Large intestine (tissue), 3 donors: ENCODE data around the gene OBSCN. TPM values are rescaled to one million over a fixed set of nuclear protein-coding genes. Genes with fewer than 3 reads are reported as not detected.
A peak's percentile ranks its signal among the peaks of the same experiment; 100 is the strongest.

ENCODE experiments used
- DNase-seq, 2 donors: peaks; one replicate each; pipeline versions ENCODE4 v3.0.0 to v3.0.0-alpha.2; 2013
- H3K27ac ChIP-seq: one replicate; pipeline ENCODE4 v1.5.1; 2013; ENCODE audit warnings: low read length
- H3K27me3 ChIP-seq: 2 replicates; pipeline ENCODE4 v1.6.1; 2013; ENCODE audit warnings: low read length; ENCODE audit not compliant: control insufficient read depth, insufficient read depth
- H3K36me3 ChIP-seq: 2 replicates; pipeline ENCODE4 v1.6.1; 2013; ENCODE audit warnings: low read length; ENCODE audit not compliant: control insufficient read depth, insufficient read depth
- H3K4me1 ChIP-seq: one replicate; pipeline ENCODE4 v1.6.1; 2013; ENCODE audit warnings: low read length; ENCODE audit not compliant: control insufficient read depth, insufficient read depth
- H3K4me3 ChIP-seq: one replicate; pipeline ENCODE4 v1.5.1; 2013; ENCODE audit warnings: low read length
- H3K9me3 ChIP-seq: one replicate; pipeline ENCODE4 v1.6.1; 2013; ENCODE audit warnings: mild to moderate bottlenecking, low read depth, low read length, moderate library complexity; ENCODE audit not compliant: control insufficient read depth
- WGBS: methylation state at CpG from one replicate; pipeline ENCODE4 v1.1.5; 2013; ENCODE audit warnings: low lambda C conversion rate; ENCODE audit not compliant: insufficient coverage; 5-methylcytosine and 5-hydroxymethylcytosine counted together
- polyA plus RNA-seq: library from polyadenylated mRNA; unstranded; fragments of 120-200 nt; gene quantifications from one replicate; pipeline ENCODE4 v1.2.1, GENCODE V29; 2013

The OBSCN gene
- polyA plus RNA-seq, 1 donor, result 58.9 TPM

GRCh38 chr1:228339059-228339704 lies 131.3 kb downstream of the OBSCN start:
- peaks cover 13% of the 10 kb centered on the region for H3K36me3 ChIP-seq

DNA sequence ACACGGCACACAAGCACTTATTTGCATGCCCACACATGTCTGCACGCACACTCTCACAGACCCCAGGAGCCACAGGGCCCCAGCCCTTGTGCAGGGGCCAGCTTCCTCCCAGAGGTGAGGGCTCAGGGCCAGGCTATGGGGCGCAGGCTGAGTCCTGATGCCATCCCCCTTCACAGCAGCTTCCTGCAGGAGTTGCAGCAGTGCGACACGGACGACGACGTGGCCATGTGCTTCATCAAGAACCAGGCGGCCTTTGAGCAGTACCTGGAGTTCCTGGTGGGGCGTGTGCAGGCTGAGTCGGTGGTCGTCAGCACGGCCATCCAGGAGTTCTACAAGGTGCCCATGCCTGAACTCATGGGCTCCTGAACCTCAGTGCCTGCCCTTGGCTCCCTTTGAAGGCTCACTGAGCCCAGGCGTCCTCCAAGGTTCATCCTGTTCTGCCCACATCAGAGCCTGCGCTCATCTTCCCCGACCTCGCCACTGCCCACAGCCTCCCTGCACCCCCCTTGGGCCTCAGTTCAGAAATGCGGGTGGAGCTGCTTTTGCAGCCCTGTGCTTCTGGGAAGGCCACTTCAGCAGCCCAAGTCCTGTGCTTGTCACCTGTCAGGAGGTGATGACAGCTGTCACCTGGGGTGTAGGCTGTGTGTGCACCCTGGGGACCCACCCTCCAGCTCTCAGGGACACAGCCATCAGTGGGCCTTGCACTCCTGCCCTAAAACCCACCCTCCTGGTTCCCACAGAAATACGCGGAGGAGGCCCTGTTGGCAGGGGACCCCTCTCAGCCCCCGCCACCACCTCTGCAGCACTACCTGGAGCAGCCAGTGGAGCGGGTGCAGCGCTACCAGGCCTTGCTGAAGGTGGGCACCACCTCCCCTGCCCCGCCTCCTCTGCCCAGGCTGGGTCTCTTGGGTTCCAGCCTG lies 132.2 kb downstream of the OBSCN start:
- Histone ChIP-seq H3K36me3 (peaks cover 10% of the 10 kb centered on the region), H3K27ac (no peak overlapping the region), H3K4me3 (no peak overlapping the region), H3K27me3 (no peaks in the 10 kb centered on the region), H3K4me1 (no peaks in the 10 kb centered on the region), H3K9me3 (no peaks in the 10 kb centered on the region)
- WGBS, result no CpG with 5 or more reads among the region's 24 CpGs
- DNase-seq, result no peak

More at GRCh38 chr1:228339059-228339704, 131.3 kb downstream of the OBSCN start:
- Histone ChIP-seq H3K4me3 (no peak overlapping the region), H3K4me1 (no peaks in the 10 kb centered on the region), H3K27ac (no peak overlapping the region), H3K27me3 (no peaks in the 10 kb centered on the region), H3K9me3 (no peaks in the 10 kb centered on the region)
- 100% methylated on average over 1 of the region's 9 CpGs for WGBS
- DNase-seq, result no peak

GRCh38 chr1:228340686-228341449 lies 133.0 kb downstream of the OBSCN start:
- H3K4me3 ChIP-seq, result no peak overlapping the region
- no peaks in the 10 kb centered on the region for H3K27me3 ChIP-seq
- no CpG with 5 or more reads among the region's 39 CpGs for WGBS
- peaks cover 10% of the 10 kb centered on the region for H3K36me3 ChIP-seq
- H3K27ac ChIP-seq, result no peak overlapping the region
- no peak for DNase-seq
- no peaks in the 10 kb centered on the region for H3K4me1 ChIP-seq
- H3K9me3 ChIP-seq, result no peaks in the 10 kb centered on the region

DNA sequence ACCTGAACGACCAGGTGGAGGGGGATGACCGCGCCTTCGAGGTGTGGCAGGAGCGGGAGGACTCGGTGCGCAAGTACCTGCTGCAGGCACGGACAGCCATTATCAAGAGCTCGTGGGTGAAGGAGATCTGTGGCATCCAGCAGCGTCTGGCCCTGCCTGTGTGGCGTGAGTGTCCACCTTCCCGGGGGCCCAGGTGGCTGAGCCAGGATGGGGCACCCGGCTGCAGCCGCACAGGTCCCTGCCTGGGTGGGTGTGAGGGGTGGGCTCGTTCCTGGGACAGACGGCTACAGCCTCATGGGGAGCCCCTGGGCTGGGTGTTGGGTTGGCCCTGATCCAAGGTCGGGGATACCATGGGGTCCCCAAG lies 133.6 kb downstream of the OBSCN start:
- no peak for DNase-seq
- Histone ChIP-seq H3K36me3 (peaks cover 10% of the 10 kb centered on the region), H3K9me3 (no peaks in the 10 kb centered on the region), H3K27me3 (no peaks in the 10 kb centered on the region), H3K4me1 (no peaks in the 10 kb centered on the region), H3K4me3 (no peak overlapping the region), H3K27ac (no peak overlapping the region)
- WGBS, result no CpG with 5 or more reads among the region's 17 CpGs

GRCh38 chr1:228341814-228342626 lies 134.2 kb downstream of the OBSCN start:
- no peak overlapping the region for H3K4me3 ChIP-seq
- H3K4me1 ChIP-seq, result no peaks in the 10 kb centered on the region
- H3K27me3 ChIP-seq, result no peaks in the 10 kb centered on the region
- DNase-seq, result peak in 1 of 2 donors; percentile 24
- peaks cover 10% of the 10 kb centered on the region for H3K36me3 ChIP-seq
- H3K9me3 ChIP-seq, result no peaks in the 10 kb centered on the region
- no peak overlapping the region for H3K27ac ChIP-seq
- no CpG with 5 or more reads among the region's 20 CpGs for WGBS

- peaks cover 10% of the 10 kb centered on the region for H3K36me3 ChIP-seq
- no peaks in the 10 kb centered on the region for H3K4me1 ChIP-seq
- H3K4me3 ChIP-seq, result no peak overlapping the region
- H3K9me3 ChIP-seq, result no peaks in the 10 kb centered on the region
- H3K27me3 ChIP-seq, result no peaks in the 10 kb centered on the region
- no peak overlapping the region for H3K27ac ChIP-seq
- no peak for DNase-seq
- WGBS, result no CpG with 5 or more reads among the region's 8 CpGs
Observed at GRCh38 chr1:228342627-228343190, 134.9 kb downstream of the OBSCN start.

DNA sequence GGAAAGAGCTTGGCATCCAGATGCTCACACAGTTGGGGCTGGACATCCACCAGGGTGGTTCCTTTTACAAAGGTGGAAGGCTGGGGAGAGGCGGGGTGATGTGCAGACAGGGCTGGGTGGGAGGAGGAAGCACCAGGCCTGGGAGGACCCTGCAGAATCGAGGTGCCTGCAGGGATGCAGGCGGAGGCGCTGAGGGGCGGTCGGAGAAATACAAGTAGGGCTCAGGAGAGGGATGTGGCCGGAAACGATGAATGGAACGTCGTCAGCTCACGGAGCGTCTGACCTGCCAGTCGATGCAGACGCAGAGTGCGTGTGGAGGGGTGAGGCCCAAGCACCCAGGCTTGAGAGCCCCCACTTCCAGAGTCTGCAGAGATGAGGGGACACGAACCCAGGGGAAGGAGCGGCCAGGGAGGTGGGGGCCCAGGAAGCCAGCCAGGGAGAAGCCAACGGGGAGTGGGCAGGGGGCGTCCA lies 135.4 kb downstream of the OBSCN start:
- Histone ChIP-seq H3K4me3 (no peak overlapping the region), H3K9me3 (no peaks in the 10 kb centered on the region), H3K27ac (no peak overlapping the region), H3K36me3 (peaks cover 8% of the 10 kb centered on the region), H3K27me3 (no peaks in the 10 kb centered on the region), H3K4me1 (no peaks in the 10 kb centered on the region)
- DNase-seq, result no peak
- no CpG with 5 or more reads among the region's 19 CpGs for WGBS

DNA sequence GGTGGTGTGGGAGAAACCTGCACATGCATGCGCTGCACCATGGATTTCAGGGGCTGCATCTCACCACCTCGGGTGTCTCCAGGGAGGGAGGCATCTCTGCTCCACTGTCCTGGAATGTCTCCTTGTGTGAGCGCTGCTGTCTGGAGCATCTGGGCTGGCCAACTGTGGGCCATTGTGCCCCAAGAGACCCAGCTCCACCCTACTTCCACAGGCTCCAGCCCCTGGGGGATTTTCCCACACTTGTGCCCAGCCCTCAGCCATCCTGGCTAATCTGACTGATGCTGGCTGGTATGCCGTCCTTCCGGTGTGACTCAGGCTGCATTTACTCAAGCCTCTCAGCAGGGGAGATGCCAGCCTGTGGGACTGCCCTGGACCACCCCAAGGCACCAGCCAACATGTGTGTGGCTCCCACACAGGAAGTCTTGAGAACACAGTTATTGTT lies 136.8 kb downstream of the OBSCN start:
- H3K27me3 ChIP-seq, result no peaks in the 10 kb centered on the region
- H3K4me3 ChIP-seq, result no peak overlapping the region
- no peak for DNase-seq

DNA sequence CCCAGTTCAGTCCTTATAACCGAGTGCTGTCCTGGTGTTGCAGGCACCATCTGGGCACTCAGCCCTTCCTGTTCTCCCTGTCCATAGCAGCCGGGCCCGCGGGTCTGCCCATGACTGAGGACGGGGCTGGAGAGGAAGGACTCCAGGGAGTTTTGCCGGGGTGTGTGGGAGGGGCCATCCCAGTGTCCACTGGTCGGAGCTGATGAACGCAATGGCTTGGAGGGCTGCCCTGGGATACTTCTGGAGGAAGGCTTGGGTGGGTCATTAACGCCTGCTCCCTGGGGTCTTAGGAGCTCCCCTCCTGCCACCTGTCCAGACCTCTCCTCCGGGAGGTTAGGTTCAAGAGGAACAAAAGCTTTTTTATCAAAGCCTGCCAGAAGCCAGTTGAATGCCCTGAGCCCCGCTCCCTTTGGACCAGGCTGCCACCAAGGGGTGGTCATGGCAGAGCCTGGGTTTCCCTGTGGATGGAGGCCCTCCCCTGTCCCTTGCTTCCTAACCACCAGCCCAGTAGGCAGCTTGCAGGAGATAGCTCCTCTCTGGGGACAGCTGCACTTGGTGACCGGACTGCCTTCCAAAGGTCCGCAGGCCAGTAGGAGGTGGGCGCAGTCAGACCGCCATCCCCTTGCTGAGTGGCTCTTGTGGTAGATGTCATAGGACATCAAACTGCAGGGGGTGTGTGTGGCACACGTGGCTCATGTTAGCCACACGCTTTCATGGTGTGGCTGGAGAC lies 137.5 kb downstream of the OBSCN start:
- Histone ChIP-seq H3K9me3 (no peaks in the 10 kb centered on the region), H3K27ac (no peak overlapping the region), H3K27me3 (no peaks in the 10 kb centered on the region), H3K36me3 (no peaks in the 10 kb centered on the region), H3K4me1 (peaks cover 5% of the 10 kb centered on the region), H3K4me3 (no peak overlapping the region)
- DNase-seq, result no peak
- WGBS, result no CpG with 5 or more reads among the region's 17 CpGs

More for the DNA sequence above, 136.8 kb downstream of the OBSCN start:
- Histone ChIP-seq H3K4me1 (peaks cover 5% of the 10 kb centered on the region), H3K27ac (no peak overlapping the region), H3K9me3 (no peaks in the 10 kb centered on the region), H3K36me3 (peaks cover under 1% of the 10 kb centered on the region)
- WGBS, result no CpG with 5 or more reads among the region's 5 CpGs
